PC-9 (cell line): ENCODE results near the gene FBXW7. TPM values are rescaled to one million over a fixed set of nuclear protein-coding genes. Genes with fewer than 3 reads are reported as not detected.

Experiments
- BruUV-seq: library from RNA; stranded (reverse); fragments of 400-500 nt; replicated peaks from 2 replicates; lab custom pipeline; 2021; lab: Mats Ljungman, UMichigan
- CTCF ChIA-PET: fragments of 300-600 bp; sonication (Branson Sonifier 250); formaldehyde crosslinking; loops from one replicate; lab custom pipeline; 2022; ENCODE audit warnings: antibody characterized with exemption; lab: Charles Lee
- POLR2A ChIA-PET: fragments of 300-600 bp; sonication (Branson Sonifier 250); formaldehyde crosslinking; loops from one replicate; lab custom pipeline; 2022; ENCODE audit warnings: antibody characterized with exemption; ENCODE audit not compliant: unreplicated experiment; lab: Charles Lee
- DNase-seq, 2 experiments: peaks; one replicate each; pipeline versions ENCODE4 v3.0.0 to v3.0.0-alpha.2; 2015 to 2022; ENCODE audit warnings: mixed read lengths in 1 of 2
- H2AFZ ChIP-seq: fragments of 200-600 bp; sonication (generic); 2 replicates; pipeline ENCODE4 v1.8.1; 2017; ENCODE audit warnings: antibody characterized with exemption
- H3F3A ChIP-seq: fragments of 200-600 bp; sonication (generic); 2 replicates; pipeline ENCODE4 v1.8.1; 2017; ENCODE audit warnings: antibody characterized with exemption, mild to moderate bottlenecking, low read depth; ENCODE audit not compliant: insufficient read depth
- H3K27ac ChIP-seq: fragments of 200-600 bp; sonication (generic); 2 replicates; pipeline ENCODE4 v1.6.1; 2016; ENCODE audit warnings: mixed run types
- H3K27me3 ChIP-seq: fragments of 200-600 bp; sonication (generic); 2 replicates; pipeline ENCODE4 v1.6.1; 2016; ENCODE audit warnings: low read depth, mixed run types; ENCODE audit not compliant: insufficient read depth
- H3K36me3 ChIP-seq: fragments of 200-600 bp; sonication (generic); 2 replicates; pipeline ENCODE4 v1.6.1; 2016; ENCODE audit warnings: low read depth, mixed run types
- H3K4me1 ChIP-seq: fragments of 200-600 bp; sonication (generic); replicated peaks from 2 replicates; pipeline ENCODE4 v1.6.1; 2016; ENCODE audit warnings: mixed run types; ENCODE audit not compliant: insufficient read depth
- H3K4me2 ChIP-seq: fragments of 200-600 bp; sonication (generic); 2 replicates; pipeline ENCODE4 v1.6.1; 2017; ENCODE audit warnings: mixed run types
- H3K4me3 ChIP-seq: fragments of 200-600 bp; sonication (generic); 2 replicates; pipeline ENCODE4 v1.6.1; 2016; ENCODE audit warnings: mixed run types
- H3K79me2 ChIP-seq: fragments of 200-600 bp; sonication (generic); 2 replicates; pipeline ENCODE4 v1.6.1; 2017; ENCODE audit warnings: low read depth, mixed run types
- H3K9me2 ChIP-seq: fragments of 200-600 bp; sonication (generic); 2 replicates; pipeline ENCODE4 v1.8.1; 2017; ENCODE audit warnings: mild to moderate bottlenecking; ENCODE audit not compliant: insufficient read depth
- H3K9me3 ChIP-seq: fragments of 200-600 bp; sonication (generic); 2 replicates; pipeline ENCODE4 v1.8.1; 2016; ENCODE audit warnings: low read depth; ENCODE audit not compliant: insufficient read depth
- H4K20me1 ChIP-seq: fragments of 200-600 bp; sonication (generic); 2 replicates; pipeline ENCODE4 v1.8.1; 2017; ENCODE audit not compliant: insufficient read depth
- EZH2 ChIP-seq: fragments of 200-600 bp; sonication (generic); IDR thresholded peaks from 2 replicates; pipeline ENCODE4 v1.8.0; 2017; ENCODE audit warnings: antibody characterized with exemption, low read depth
- intact Hi-C: fragments of 100-400 bp; cut with micrococcal nuclease; formaldehyde crosslinking; loops from one replicate; pipeline ENCODE4 v1.10.0; 2022; ENCODE audit not compliant: unreplicated experiment
- total RNA-seq: library from RNA; stranded (reverse); gene quantifications from 2 replicates; pipeline ENCODE4 v1.2.3, GENCODE V29; 2021
- TF ChIP-seq, protein P1 (sequence below): fragments of 200-600 bp; sonication (generic); conservative IDR thresholded peaks from 2 replicates; pipeline ENCODE4 v1.6.1; 2017; ENCODE audit warnings: mixed run types, antibody characterized with exemption, mild to moderate bottlenecking, moderate library complexity

Gene FBXW7
- total RNA-seq, 1 experiment from 2014 or later, result 30.2 TPM

DNA sequence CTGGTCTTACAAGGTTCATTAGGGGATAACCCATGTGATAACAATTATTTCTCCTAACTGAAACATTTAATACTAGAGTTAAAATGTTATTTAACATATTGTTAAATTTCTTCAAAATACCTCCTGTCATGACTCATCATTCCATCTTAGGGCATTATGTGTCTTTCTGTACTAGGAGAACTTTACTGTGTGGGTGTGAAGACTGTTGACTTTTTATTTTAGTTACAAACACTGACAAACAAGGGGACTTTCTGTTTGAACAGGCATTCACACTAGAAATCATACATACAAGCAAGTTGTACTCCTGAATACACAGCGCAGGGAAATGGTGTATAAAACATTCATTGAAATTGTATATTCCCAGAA is 175.9 kb downstream of the FBXW7 start:
- ChIA-PET CTCF (no interaction called here), POLR2A (no interaction called here)
- H3K79me2 ChIP-seq, result 0 out of 2 replicates have a peak, but pooled peaks cover 4% of the 10 kb centered on the region
- no peaks in the 10 kb centered on the region for H3K4me1 ChIP-seq
- DNase-seq, result no peak
- no peaks in the 10 kb centered on the region for H3K36me3 ChIP-seq
- H3K4me2 ChIP-seq, result no peak overlapping the region
- no peaks in the 10 kb centered on the region for H3K27me3 ChIP-seq
- H3K27ac ChIP-seq, result no peak overlapping the region
- H3K9me3 ChIP-seq, result no peaks in the 10 kb centered on the region
- no peaks in the 10 kb centered on the region for H3F3A ChIP-seq
- H4K20me1 ChIP-seq, result peaks cover 3% of the 10 kb centered on the region; the same call in 1 of the 2 replicates
- H3K9me2 ChIP-seq, result no peaks in the 10 kb centered on the region
- H3K4me3 ChIP-seq, result no peak overlapping the region
- no peak for TF ChIP-seq EZH2
- TF ChIP-seq, protein P1, sequence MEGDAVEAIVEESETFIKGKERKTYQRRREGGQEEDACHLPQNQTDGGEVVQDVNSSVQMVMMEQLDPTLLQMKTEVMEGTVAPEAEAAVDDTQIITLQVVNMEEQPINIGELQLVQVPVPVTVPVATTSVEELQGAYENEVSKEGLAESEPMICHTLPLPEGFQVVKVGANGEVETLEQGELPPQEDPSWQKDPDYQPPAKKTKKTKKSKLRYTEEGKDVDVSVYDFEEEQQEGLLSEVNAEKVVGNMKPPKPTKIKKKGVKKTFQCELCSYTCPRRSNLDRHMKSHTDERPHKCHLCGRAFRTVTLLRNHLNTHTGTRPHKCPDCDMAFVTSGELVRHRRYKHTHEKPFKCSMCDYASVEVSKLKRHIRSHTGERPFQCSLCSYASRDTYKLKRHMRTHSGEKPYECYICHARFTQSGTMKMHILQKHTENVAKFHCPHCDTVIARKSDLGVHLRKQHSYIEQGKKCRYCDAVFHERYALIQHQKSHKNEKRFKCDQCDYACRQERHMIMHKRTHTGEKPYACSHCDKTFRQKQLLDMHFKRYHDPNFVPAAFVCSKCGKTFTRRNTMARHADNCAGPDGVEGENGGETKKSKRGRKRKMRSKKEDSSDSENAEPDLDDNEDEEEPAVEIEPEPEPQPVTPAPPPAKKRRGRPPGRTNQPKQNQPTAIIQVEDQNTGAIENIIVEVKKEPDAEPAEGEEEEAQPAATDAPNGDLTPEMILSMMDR, result no peak
- intact Hi-C loops, result no loop called here
- BruUV-seq, result no TSS peak
- H2AFZ ChIP-seq, result no peak overlapping the region

DNA sequence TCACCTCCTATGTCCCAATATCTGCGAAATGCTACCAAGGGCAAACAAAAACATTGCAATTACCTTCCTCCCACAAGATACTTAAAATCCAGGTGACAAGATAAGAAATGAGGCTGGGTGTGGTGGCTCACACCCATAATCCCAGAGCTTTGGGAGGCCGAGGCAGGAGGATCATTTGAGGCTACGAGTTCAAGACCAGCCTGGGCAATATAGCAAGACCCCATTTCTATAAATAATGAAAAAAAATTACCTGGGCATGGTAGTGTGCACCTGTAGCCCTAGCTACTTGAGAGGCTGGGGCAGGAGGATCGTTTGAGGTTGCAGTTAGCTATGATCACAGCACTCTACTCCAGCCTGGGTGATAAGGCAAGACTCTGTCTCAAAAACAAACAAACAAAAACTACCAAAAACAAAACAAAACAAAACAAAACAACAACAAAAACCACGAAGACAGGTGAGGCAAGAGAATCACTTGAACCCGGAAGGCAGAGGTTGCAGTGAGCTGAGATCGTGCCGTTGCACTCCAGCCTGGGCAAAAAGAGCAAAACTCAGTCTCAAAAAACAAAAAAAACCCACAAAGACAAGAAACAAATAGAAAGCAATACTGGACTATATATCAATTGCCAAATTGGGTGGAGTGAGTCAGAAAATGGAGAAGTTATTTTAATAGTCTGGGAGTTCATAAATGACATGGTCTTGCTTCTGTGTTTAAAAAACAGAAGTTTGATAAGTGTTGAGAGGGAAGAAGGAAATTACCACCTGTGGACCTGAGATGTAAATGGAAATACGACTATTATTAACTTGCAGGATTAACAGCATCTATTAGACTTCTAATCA is 176.5 kb downstream of the FBXW7 start:
- Histone ChIP-seq H3K4me3 (no peak overlapping the region), H3K27ac (no peak overlapping the region), H3F3A (no peaks in the 10 kb centered on the region), H3K4me1 (no peaks in the 10 kb centered on the region), H2AFZ (no peak overlapping the region), H3K4me2 (no peak overlapping the region), H3K9me2 (no peaks in the 10 kb centered on the region), H3K27me3 (no peaks in the 10 kb centered on the region), H3K9me3 (no peaks in the 10 kb centered on the region), H4K20me1 (peaks cover 3% of the 10 kb centered on the region; the same call in 1 of the 2 replicates), H3K36me3 (no peaks in the 10 kb centered on the region), H3K79me2 (0 out of 2 replicates have a peak, but pooled peaks cover 4% of the 10 kb centered on the region)
- no peak for DNase-seq
- intact Hi-C loops, result no loop called here
- TF ChIP-seq EZH2, result no peak
- TF ChIP-seq, protein P1, result no peak
- ChIA-PET CTCF (no interaction called here), POLR2A (no interaction called here)
- no TSS peak for BruUV-seq

DNA sequence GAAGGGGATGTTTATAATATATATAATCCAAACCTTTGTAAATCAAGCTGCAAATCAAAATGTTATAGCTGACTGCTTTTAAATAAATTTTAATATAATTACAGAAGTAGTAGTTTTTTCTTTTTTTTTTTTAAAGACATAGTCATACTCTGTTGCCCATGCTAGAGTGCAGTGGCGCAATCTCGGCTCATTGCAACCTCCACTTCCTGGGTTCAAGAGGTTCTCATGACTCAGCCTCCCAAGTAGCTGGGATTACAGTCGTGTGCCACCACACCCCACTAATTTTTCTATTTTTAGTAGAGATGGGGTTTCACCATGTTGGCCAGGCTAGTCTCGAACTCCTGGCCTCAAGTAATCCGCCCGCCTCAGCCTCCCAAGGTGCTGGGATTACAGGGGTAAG is 178.7 kb downstream of the FBXW7 start:
- Histone ChIP-seq H3K9me3 (no peaks in the 10 kb centered on the region), H3K4me1 (no peaks in the 10 kb centered on the region), H3K4me3 (no peak overlapping the region), H3F3A (no peaks in the 10 kb centered on the region), H4K20me1 (0 out of 2 replicates have a peak, but pooled peaks cover 3% of the 10 kb centered on the region), H3K27me3 (no peaks in the 10 kb centered on the region), H3K27ac (no peak overlapping the region), H3K4me2 (no peak overlapping the region), H3K79me2 (0 out of 2 replicates have a peak, but pooled peaks cover 4% of the 10 kb centered on the region), H3K36me3 (no peaks in the 10 kb centered on the region), H2AFZ (no peak overlapping the region), H3K9me2 (no peaks in the 10 kb centered on the region)
- ChIA-PET POLR2A (interaction anchor here (0.6 kb wide), 1 partner anchor 726 kb away, joined by 9 read pairs; no protein-coding TSS in a partner anchor), CTCF (interaction anchor here (0.6 kb wide), 1 partner anchor 9 kb away, joined by 3 read pairs; no protein-coding TSS in a partner anchor)
- no peak for DNase-seq
- BruUV-seq, result no TSS peak
- intact Hi-C loops, result no loop called here
- TF ChIP-seq, protein P1, result no peak
- no peak for TF ChIP-seq EZH2
